Smooth muscle cell (in vitro differentiated cells): ENCODE results near the gene MYO5C. TPM values are rescaled to one million over a fixed set of nuclear protein-coding genes. Genes with fewer than 3 reads are reported as not detected.

Experiments
- DNase-seq: peaks from one replicate; lab custom pipeline; 2025; ENCODE audit not compliant: unreplicated experiment; lab: John Stamatoyannopoulos, UW
- H2AFZ ChIP-seq: fragments of 200-600 bp; sonication (generic); 2 replicates; pipeline ENCODE4 v1.6.0; 2016; ENCODE audit warnings: antibody characterized with exemption, low read depth, mild to moderate bottlenecking
- H3F3A ChIP-seq: fragments of 200-600 bp; sonication (generic); 2 replicates; pipeline ENCODE4 v1.6.0; 2017; ENCODE audit warnings: antibody characterized with exemption, low read depth
- H3K27ac ChIP-seq: fragments of 200-600 bp; sonication (generic); 2 replicates; pipeline ENCODE4 v1.5.1; 2016; ENCODE audit warnings: low read depth, mild to moderate bottlenecking
- H3K27me3 ChIP-seq: fragments of 200-600 bp; sonication (generic); 2 replicates; pipeline ENCODE4 v1.6.1; 2016; ENCODE audit warnings: low read depth, mild to moderate bottlenecking
- H3K36me3 ChIP-seq: fragments of 200-600 bp; sonication (generic); 2 replicates; pipeline ENCODE4 v1.5.1; 2016; ENCODE audit warnings: low read depth
- H3K4me1 ChIP-seq: fragments of 200-600 bp; sonication (generic); 2 replicates; pipeline ENCODE4 v1.5.1; 2016; ENCODE audit warnings: low read depth
- H3K4me2 ChIP-seq: fragments of 200-600 bp; sonication (generic); 2 replicates; pipeline ENCODE4 v1.6.0; 2016; ENCODE audit warnings: mild to moderate bottlenecking
- H3K4me3 ChIP-seq: fragments of 200-600 bp; sonication (generic); 2 replicates; pipeline ENCODE4 v1.5.1; 2016; ENCODE audit warnings: mild to moderate bottlenecking
- H3K79me2 ChIP-seq: fragments of 200-600 bp; sonication (generic); 2 replicates; pipeline ENCODE4 v1.6.0; 2016; ENCODE audit warnings: low read depth, mild to moderate bottlenecking
- H3K9ac ChIP-seq: fragments of 200-600 bp; sonication (generic); 2 replicates; pipeline ENCODE4 v1.6.0; 2016; ENCODE audit warnings: low read depth
- H3K9me3 ChIP-seq: fragments of 200-600 bp; sonication (generic); replicated peaks from 2 replicates; pipeline ENCODE4 v1.5.1; 2016; ENCODE audit warnings: low read depth
- H4K20me1 ChIP-seq: fragments of 200-600 bp; sonication (generic); 2 replicates; pipeline ENCODE4 v1.6.0; 2016; ENCODE audit warnings: low read depth
- WGBS: methylation state at CpG from one replicate; pipeline ENCODE4 v1.1.7; 2016; ENCODE audit warnings: low lambda C conversion rate; 5-methylcytosine and 5-hydroxymethylcytosine counted together
- polyA plus RNA-seq: library from polyadenylated mRNA; unstranded; fragments of >200 nt; fragmentation: Nextera tagmentation; extraction: Ambion mirVana; gene quantifications from 2 replicates; pipeline ENCODE4 v1.2.1, GENCODE V29; 2016
- total RNA-seq: library from RNA; depleted of rRNA; stranded (reverse); fragments of >200 nt; gene quantifications from 2 replicates; pipeline ENCODE4 v1.2.3, GENCODE V29; 2014
- TF ChIP-seq, protein P1 (sequence below): fragments of 200-600 bp; sonication (generic); IDR thresholded peaks from 2 replicates; pipeline ENCODE4 v1.5.1; 2017; ENCODE audit warnings: borderline replicate concordance, mild to moderate bottlenecking, antibody characterized with exemption; ENCODE audit not compliant: insufficient read depth, poor library complexity, severe bottlenecking

MYO5C gene
- total and polyA plus RNA-seq, 2 experiments from 2014 or later, result 0.26 to 1.5 TPM

DNA sequence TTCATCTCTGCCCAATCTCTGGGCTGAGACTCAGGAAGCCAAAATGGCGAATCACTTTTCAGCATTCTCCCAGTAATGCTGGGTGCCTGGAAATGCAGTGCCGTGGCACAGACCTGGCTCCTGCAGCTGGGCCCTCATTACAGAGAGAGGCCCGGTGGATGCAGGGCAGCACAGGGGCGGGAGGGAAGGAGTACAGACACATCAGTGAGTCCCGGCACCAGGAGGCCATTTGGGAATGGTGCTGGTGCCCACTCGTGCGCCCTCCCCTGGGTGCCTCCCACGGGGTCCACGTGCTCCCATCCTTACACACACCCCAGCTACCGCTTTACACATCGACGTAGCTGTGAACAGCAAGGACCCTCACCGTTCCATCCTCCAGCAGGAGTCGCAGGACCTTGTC is 13.2 kb downstream of the MYO5C start:
- Histone ChIP-seq H3K9ac (no peak overlapping the region), H3K27me3 (no peaks in the 10 kb centered on the region), H3K4me2 (no peak overlapping the region), H3K9me3 (no peaks in the 10 kb centered on the region), H3K27ac (no peak overlapping the region), H3F3A (no peaks in the 10 kb centered on the region), H3K4me3 (no peak overlapping the region), H3K4me1 (no peaks in the 10 kb centered on the region), H4K20me1 (no peaks in the 10 kb centered on the region), H3K36me3 (no peaks in the 10 kb centered on the region), H3K79me2 (no peaks in the 10 kb centered on the region), H2AFZ (no peak overlapping the region)
- TF ChIP-seq, protein P1, sequence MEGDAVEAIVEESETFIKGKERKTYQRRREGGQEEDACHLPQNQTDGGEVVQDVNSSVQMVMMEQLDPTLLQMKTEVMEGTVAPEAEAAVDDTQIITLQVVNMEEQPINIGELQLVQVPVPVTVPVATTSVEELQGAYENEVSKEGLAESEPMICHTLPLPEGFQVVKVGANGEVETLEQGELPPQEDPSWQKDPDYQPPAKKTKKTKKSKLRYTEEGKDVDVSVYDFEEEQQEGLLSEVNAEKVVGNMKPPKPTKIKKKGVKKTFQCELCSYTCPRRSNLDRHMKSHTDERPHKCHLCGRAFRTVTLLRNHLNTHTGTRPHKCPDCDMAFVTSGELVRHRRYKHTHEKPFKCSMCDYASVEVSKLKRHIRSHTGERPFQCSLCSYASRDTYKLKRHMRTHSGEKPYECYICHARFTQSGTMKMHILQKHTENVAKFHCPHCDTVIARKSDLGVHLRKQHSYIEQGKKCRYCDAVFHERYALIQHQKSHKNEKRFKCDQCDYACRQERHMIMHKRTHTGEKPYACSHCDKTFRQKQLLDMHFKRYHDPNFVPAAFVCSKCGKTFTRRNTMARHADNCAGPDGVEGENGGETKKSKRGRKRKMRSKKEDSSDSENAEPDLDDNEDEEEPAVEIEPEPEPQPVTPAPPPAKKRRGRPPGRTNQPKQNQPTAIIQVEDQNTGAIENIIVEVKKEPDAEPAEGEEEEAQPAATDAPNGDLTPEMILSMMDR, result no peak
- DNase-seq, result no peak
- WGBS, result 95% methylated on average over 14 of the region's 14 CpGs

DNA sequence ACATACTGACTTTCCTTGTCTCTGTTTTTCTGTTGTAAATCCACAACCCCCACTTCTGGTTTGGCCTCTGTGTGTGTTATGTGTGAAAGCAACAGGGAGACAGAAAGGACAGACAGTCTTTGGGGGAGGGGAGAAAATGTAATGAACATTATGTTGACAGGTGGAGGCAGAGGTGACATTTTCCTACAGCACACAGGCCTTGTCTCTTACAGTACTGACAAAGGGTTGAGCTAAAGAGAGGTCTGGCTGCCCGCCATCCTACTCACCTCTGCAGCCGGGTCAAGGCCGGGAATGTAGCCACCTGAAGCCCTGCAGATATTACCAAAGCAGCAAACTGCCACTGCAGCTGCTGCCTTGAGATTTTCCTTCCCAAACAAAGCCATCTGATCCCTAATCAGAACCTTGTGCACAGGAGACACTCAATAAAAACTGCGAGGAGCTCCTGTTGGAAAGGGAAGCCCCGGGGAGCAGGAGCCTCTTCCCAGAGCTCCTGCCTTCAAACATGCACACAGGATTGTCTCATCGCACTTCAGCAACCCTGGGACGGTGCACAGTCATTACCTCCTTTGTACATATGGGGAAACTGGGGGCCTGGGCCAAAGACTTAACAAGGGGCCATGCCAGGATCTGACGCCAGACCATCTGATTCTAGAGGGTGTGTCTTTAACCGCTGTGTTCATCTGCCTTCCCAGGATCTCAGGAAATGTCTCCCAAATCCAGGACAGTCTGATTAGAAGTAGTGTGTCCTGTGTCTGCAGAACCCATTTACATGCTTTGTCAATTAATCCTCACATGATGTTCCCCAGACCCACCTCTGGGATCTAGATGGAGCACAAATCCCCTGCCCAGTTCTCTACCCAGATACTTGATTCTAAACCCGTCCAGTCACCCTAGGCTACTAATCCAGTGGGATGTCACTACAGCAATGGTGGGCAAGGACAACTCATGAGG is 14.2 kb downstream of the MYO5C start:
- Histone ChIP-seq H3F3A (no peaks in the 10 kb centered on the region), H3K27ac (no peak overlapping the region), H3K4me1 (no peaks in the 10 kb centered on the region), H3K79me2 (no peaks in the 10 kb centered on the region), H3K9me3 (no peaks in the 10 kb centered on the region), H3K4me3 (no peak overlapping the region), H4K20me1 (no peaks in the 10 kb centered on the region), H3K9ac (no peak overlapping the region), H3K36me3 (no peaks in the 10 kb centered on the region), H2AFZ (no peak overlapping the region), H3K27me3 (no peaks in the 10 kb centered on the region), H3K4me2 (no peak overlapping the region)
- WGBS, result 90% methylated on average over 10 of the region's 10 CpGs
- DNase-seq, result no peak
- TF ChIP-seq, protein P1, result no peak

DNA sequence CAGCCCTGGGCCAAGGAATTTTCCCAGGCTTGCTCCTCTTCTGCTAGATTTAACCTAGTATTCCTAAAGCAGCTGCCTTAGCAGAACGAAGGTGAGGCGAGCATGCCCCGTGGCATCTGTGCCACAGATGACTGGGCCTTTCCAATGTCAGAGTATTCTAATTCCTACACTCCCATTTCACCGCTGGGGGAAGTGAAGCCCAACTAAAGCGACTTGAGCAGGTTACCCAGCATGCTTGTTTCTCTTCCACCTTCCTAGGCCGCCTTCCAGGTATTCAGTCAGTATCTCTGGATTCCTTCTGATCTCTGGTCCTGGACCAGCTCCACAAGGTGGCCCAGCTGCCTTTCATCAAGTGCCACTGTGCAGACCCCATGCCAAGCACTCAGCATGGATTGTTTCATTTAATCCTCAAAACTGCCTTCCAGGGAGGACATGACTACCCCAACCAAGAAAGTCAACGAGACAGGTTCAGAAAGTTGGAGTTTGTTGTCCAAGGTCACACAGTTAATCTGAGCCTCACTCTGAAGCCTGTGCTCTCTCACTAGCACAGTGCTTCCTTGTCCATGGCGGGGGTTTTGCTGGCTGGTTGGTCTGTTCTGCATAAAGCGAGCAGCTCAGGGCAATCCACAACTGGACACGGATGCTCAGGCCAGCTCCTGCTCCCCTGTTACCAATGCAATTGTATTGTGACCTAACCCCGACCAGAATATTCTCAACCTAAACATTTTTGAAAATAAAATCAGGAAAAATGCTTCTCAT is 15.1 kb downstream of the MYO5C start:
- no peak overlapping the region for H2AFZ ChIP-seq
- DNase-seq, result no peak
- H4K20me1 ChIP-seq, result no peaks in the 10 kb centered on the region
- WGBS, result 91% methylated on average over 11 of the region's 11 CpGs
- TF ChIP-seq, protein P1, result no peak
- no peak overlapping the region for H3K27ac ChIP-seq
- H3K4me3 ChIP-seq, result no peak overlapping the region
- no peak overlapping the region for H3K9ac ChIP-seq
- no peaks in the 10 kb centered on the region for H3K27me3 ChIP-seq
- H3K36me3 ChIP-seq, result no peaks in the 10 kb centered on the region
- H3F3A ChIP-seq, result no peaks in the 10 kb centered on the region
- no peak overlapping the region for H3K4me2 ChIP-seq
- H3K79me2 ChIP-seq, result no peaks in the 10 kb centered on the region
- no peaks in the 10 kb centered on the region for H3K4me1 ChIP-seq
- no peaks in the 10 kb centered on the region for H3K9me3 ChIP-seq
